SU-DHL-6 (cell line): ENCODE measurements around the gene SCARB1.

Experiments used
- H2AFZ ChIP-seq: fragments of 200-600 bp; sonication (generic); 2 replicates; pipeline ENCODE4 v1.6.1; 2014; ENCODE audit warnings: low read depth, mild to moderate bottlenecking, moderate library complexity, mixed read lengths, antibody characterized with exemption, low read length; ENCODE audit not compliant: severe bottlenecking
- H3F3A ChIP-seq: fragments of 200-600 bp; shearing (Covaris generic); 2 replicates; pipeline ENCODE4 v1.6.0; 2016; ENCODE audit warnings: antibody characterized with exemption, mild to moderate bottlenecking; ENCODE audit not compliant: insufficient read depth
- H3K27ac ChIP-seq: fragments of 200-600 bp; sonication (generic); 2 replicates; pipeline ENCODE4 v1.5.1; 2016; ENCODE audit warnings: low read depth, mild to moderate bottlenecking, low read length, moderate library complexity, mixed read lengths
- H3K27me3 ChIP-seq: fragments of 200-600 bp; sonication (generic), shearing (Covaris generic); 2 replicates; pipeline ENCODE4 v1.6.0; 2014; ENCODE audit warnings: mild to moderate bottlenecking, low read length
- H3K36me3 ChIP-seq: fragments of 200-600 bp; sonication (generic); 2 replicates; pipeline ENCODE4 v1.6.1; 2014; ENCODE audit warnings: mild to moderate bottlenecking, low read length, mixed read lengths
- H3K4me2 ChIP-seq: fragments of 300-600, 200-600 bp; shearing (Covaris generic), sonication (generic); 2 replicates; pipeline ENCODE4 v1.6.0; 2014; ENCODE audit warnings: low read length, low read depth, mild to moderate bottlenecking; ENCODE audit not compliant: poor library complexity, severe bottlenecking
- H3K4me3 ChIP-seq: fragments of 200-600 bp; sonication (generic); 2 replicates; pipeline ENCODE4 v1.5.1; 2014; ENCODE audit warnings: antibody characterized with exemption, low read length, mild to moderate bottlenecking, mixed read lengths; ENCODE audit not compliant: insufficient read depth, poor library complexity, severe bottlenecking
- H3K79me2 ChIP-seq: fragments of 200-600 bp; sonication (generic); 2 replicates; pipeline ENCODE4 v1.6.1; 2014; ENCODE audit warnings: mild to moderate bottlenecking, low read length, moderate library complexity; ENCODE audit not compliant: insufficient read depth
- H3K9ac ChIP-seq: fragments of 200-600 bp; sonication (generic); 2 replicates; pipeline ENCODE4 v1.7.0; 2014; ENCODE audit warnings: mild to moderate bottlenecking, low read length
- H3K9me2 ChIP-seq: fragments of 200-600 bp; sonication (generic); replicated peaks from 2 replicates; pipeline ENCODE4 v1.6.1; 2014; ENCODE audit warnings: low read length; ENCODE audit not compliant: insufficient read depth
- H3K9me3 ChIP-seq: fragments of 200-600 bp; sonication (generic); 2 replicates; pipeline ENCODE4 v1.6.1; 2014; ENCODE audit warnings: low read length, mixed read lengths; ENCODE audit not compliant: insufficient read depth
- H4K20me1 ChIP-seq: fragments of 200-600 bp; sonication (generic); 2 replicates; pipeline ENCODE4 v1.6.1; 2014; ENCODE audit warnings: low read depth, mild to moderate bottlenecking, antibody characterized with exemption, low read length, moderate library complexity, mixed read lengths
- CTCF ChIP-seq: fragments of 200-600 bp; sonication (generic); IDR thresholded peaks from one replicate; pipeline ENCODE4 v1.5.1; 2017; ENCODE audit warnings: antibody characterized with exemption, mild to moderate bottlenecking, low read length, moderate library complexity; ENCODE audit not compliant: insufficient read depth, poor library complexity, severe bottlenecking
- EZH2phosphoT487 ChIP-seq: fragments of 200-600 bp; sonication (generic), shearing (Covaris generic); conservative IDR thresholded peaks from 2 replicates; pipeline ENCODE4 v1.6.1; 2018; ENCODE audit warnings: mild to moderate bottlenecking, antibody characterized with exemption, low read length, moderate library complexity, mixed read lengths

SCARB1 gene

GRCh38 chr12:124800506-124800905 is 63.2 kb downstream of the SCARB1 start:
- Histone ChIP-seq H3K4me3 (no peak overlapping the region), H4K20me1 (no peaks in the 10 kb centered on the region), H3K27me3 (no peaks in the 10 kb centered on the region), H3K9me2 (no peaks in the 10 kb centered on the region), H3F3A (no peaks in the 10 kb centered on the region), H2AFZ (no peak overlapping the region), H3K4me2 (no peak overlapping the region), H3K9ac (no peak overlapping the region), H3K27ac (no peak overlapping the region), H3K9me3 (no peaks in the 10 kb centered on the region), H3K79me2 (no peaks in the 10 kb centered on the region), H3K36me3 (no peaks in the 10 kb centered on the region)
- TF ChIP-seq CTCF (no peak), EZH2phosphoT487 (no peak)

- Histone ChIP-seq H3K9ac (no peak overlapping the region), H3K9me3 (no peaks in the 10 kb centered on the region), H4K20me1 (no peaks in the 10 kb centered on the region), H3K4me3 (no peak overlapping the region), H3K4me2 (no peak overlapping the region), H3K9me2 (no peaks in the 10 kb centered on the region), H3K27ac (no peak overlapping the region), H3K36me3 (no peaks in the 10 kb centered on the region), H3K79me2 (no peaks in the 10 kb centered on the region), H3K27me3 (no peaks in the 10 kb centered on the region), H2AFZ (no peak overlapping the region), H3F3A (no peaks in the 10 kb centered on the region)
- TF ChIP-seq CTCF: no peak
- no peak for TF ChIP-seq EZH2phosphoT487
Measured at GRCh38 chr12:124797321-124797720, 66.3 kb downstream of the SCARB1 start.

GRCh38 chr12:124796303-124796960 is 67.2 kb downstream of the SCARB1 start:
- no peak for TF ChIP-seq CTCF
- no peak for TF ChIP-seq EZH2phosphoT487
- Histone ChIP-seq H3K79me2 (no peaks in the 10 kb centered on the region), H3K4me3 (no peak overlapping the region), H3K36me3 (no peaks in the 10 kb centered on the region), H3K4me2 (no peak overlapping the region), H4K20me1 (no peaks in the 10 kb centered on the region), H3K27ac (no peak overlapping the region), H3F3A (no peaks in the 10 kb centered on the region), H3K9ac (no peak overlapping the region), H3K27me3 (no peaks in the 10 kb centered on the region), H3K9me2 (no peaks in the 10 kb centered on the region), H3K9me3 (no peaks in the 10 kb centered on the region), H2AFZ (no peak overlapping the region)
